ENCODE results near the gene KANK3.
"Not testable (repeated sequence)": the region's sequence is repeated elsewhere in the genome, so short reads cannot be mapped to it uniquely, and the experiment has no call there.

The KANK3 gene

DNA sequence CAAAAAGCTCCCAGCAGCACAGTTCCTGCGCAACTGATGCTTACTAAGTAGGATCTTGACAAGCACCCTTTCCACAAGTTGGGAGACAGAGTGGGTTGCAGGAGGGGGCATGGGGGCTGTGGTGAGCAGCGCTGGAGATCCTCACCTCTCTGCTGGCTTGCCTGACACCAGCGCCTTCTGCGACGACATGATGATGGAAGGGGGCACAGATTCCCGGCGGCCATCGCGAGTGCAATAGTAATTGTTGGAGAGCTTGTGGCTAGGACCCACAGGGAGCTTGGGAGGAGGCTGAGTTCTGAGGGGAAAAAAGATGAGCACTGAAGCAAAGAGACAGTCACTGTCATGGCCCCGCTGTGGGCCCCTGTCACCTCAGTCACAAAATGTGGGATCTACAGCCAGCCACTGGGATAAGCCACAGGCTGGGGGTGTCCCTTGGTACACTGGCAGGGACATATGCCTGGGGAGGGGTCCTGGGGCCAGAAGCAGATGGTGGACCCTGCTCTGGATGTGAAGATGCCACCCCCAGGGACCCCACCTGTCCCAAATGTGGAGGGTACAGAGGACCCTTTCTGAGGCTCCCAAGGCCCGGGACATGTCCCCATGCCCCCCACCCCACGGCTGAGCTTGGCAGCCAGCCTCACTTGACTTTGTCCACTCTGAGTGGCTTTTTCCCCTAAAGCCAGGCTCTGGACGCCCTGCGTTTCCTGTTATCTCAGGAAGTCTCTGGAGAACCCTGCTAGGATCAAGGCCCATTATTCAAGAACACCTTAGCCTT lies 26.5 kb downstream of the KANK3 start:
- no peak for FAIRE-seq

DNA sequence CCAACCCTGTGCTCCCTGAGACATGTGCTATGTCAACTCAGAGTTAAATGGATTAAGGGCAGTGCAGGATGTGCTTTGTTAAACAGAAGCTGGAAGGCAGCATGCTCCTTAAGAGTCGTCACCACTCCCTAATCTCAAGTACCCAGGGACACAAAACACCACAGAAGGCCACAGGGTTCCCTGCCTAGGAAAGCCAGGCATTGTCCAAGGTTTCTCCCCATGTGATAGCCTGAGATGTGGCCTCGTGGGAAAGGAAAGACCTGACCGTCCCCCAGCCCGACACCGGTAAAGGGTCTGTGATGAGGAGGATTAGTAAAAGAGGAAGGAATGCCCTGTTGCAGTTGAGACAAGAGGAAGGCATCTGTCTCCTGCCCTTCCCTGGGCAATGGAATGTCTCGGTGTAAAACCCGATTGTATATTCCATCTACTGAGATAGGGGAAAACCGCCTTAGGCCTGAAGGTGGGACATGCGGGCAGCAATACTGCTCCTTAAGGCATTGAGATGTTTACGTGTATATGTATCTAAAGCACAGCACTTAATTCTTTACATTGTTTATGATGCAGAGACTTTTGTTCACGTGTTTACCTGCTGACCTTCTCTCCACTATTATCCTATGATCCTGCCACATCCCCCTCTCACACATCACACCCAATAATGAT lies 28.0 kb downstream of the KANK3 start:
- not testable (repeated sequence) for FAIRE-seq

DNA sequence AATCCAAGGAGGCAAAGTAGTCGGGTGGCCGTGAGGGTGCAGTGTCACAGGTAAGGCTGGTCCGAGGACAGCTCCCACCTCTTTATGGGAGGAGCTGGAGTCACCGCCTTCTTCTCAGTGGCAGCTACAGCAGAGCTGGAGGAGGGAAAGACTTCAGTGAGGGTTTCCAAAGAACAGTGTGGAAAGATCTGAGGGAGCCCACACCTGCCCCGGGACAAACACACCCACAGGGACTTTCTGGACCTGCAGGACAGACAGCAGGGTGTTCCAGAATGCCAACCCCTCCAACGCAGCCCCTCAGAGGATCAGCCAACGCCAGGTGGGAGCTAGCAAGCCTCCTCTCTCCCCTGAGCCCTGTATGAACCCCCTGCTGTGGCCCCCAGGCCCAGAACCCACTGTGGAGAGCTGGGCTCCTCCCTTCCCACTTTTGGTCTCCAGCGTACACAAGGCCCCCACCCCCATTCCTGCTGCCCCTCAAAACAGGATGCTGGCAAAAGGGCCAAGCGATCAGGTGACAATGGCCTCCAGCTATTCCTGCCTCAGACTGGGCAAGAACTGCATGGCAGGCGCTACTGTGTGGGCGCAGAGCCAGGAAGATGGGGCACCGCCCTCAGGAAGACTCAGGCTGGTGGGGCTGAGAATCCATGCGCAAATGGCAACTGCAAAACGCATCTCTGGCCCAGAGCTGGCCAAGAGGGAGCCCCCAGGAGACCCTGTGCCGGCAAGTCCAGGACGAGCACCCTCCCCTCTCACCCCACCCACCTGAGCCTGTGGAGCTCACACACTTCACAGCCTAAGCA lies 31.4 kb downstream of the KANK3 start:
- FAIRE-seq, result no peak

DNA sequence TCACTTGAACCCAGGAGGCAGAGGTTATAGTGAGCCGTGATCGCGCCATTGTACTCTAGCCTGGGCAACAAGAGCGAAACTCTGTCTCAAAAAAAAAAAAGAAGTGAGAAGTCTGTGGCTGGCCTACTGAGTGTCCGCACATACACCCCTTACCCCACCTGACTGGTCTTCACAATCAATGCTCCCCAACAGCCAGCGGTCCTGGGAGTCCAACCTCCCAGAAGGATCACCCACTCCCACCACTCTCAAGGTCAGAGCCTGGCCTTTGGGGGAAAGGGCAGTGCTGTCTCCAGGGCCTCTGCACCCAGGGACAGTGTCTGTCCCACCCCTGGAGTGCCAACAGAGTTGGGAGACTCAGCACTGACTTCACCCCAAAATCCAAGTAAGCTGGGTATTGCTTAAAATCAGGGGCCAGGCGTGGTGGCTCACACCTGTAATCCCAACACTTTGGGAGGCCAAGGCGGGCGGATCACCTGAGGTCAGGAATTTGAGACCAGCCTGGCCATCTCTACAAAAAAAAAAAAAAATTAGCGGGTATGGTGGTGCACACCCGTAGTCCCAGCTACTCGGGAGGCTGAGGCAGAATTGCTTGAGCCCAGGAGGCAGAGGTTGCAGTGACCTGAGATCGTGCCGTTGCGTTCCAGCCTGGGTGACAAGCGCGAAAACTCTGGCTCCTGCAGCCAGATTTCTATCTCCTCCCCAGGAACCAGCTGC lies 32.6 kb downstream of the KANK3 start:
- FAIRE-seq, result no peak

DNA sequence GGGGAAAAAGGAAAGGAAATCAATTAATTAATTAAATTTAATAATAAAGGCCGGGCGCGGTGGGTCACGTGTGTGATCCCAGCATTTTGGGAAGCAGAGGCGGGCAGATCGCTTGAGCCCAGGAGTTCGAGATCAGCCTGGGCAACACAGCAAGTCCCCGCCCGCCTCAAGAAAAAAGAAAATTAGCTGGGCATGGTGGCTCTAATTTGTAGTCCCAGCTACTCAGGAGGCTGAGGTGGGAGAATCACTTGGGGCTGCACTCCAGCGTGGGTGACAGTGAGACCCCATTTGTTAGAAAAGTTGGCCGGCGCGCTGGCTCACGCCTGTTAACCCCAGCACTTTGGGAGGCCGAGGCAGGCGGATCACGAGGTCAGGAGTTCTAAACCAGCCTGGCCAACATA lies 34.2 kb downstream of the KANK3 start:
- FAIRE-seq, result no peak

DNA sequence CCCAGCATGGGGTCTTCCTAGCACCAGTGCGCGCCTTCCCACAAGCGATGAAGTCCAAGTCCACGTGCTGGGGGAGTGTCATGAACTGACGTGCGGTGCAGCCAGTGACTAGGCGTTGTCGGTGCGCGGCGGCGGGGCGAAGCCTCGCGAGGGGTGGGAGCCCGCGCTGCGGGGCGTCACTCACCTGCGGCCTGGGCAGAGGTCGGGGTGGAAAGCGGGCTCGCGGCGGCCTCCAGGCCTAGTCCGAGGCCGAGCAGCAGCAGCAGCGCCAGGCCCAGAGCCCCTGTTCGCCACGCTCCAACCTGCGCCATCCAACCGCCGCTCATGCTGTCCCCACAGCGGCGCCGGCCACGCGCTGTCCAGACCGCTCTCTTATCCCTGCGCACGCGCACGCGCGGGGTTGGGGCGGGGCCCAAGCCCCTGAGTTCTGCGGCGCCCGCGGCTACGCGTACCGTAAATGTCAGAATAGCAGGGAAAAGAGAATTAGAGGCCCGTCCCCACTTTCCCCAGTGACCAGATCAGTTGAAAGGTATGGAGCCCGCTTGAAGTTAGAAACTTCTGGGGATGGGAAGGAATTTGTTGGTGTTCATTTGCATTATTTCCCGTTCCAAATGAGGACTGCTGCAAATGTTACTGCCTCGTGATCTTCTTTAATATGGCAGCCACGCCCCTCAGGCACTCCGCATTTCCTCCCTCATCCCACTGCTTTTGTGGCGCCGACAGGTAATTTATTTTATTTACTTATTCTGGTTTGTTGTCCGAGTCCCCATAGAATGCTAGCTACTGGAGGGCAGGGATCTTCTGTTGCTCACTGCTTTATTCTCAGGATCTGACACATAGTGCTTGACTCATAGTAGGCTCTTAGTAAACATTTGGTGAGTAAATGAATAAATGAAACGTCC lies 34.8 kb downstream of the KANK3 start, which contains the start of gene CD320:
Gene CD320, minus strand, starts transcription at position 394 of the 902 bp plus-strand sequence. Its CDS starts 68 bp downstream, at position 326.
- peak; percentile 91 for FAIRE-seq

DNA sequence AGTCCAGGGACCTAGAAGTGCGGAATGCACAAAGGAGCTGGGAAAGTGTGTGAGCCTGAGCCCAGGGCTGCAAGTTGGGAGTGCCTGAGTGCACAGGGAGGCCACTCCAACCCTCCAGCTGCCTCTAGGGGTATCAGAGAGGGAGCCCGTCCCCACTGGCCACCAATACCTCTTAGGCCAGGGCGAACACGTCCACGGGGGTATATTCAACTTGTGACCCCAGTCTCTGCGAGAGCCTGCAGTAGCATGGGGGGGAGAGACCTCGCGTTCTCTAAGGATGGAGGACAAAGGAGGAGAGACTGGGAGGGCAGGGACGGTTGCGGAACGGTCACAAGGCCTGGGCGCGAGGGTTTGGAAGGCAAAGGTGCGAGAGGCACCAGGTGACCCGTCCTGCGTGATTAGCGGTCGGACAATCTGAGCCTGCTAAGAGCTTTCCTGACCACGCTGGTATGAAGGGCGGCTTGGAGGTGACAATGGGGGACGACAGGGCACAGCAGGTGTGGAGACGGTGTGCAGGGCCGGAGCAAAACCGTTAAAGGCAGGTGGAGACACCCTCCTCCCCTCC lies 35.6 kb downstream of the KANK3 start:
- no peak for FAIRE-seq

DNA sequence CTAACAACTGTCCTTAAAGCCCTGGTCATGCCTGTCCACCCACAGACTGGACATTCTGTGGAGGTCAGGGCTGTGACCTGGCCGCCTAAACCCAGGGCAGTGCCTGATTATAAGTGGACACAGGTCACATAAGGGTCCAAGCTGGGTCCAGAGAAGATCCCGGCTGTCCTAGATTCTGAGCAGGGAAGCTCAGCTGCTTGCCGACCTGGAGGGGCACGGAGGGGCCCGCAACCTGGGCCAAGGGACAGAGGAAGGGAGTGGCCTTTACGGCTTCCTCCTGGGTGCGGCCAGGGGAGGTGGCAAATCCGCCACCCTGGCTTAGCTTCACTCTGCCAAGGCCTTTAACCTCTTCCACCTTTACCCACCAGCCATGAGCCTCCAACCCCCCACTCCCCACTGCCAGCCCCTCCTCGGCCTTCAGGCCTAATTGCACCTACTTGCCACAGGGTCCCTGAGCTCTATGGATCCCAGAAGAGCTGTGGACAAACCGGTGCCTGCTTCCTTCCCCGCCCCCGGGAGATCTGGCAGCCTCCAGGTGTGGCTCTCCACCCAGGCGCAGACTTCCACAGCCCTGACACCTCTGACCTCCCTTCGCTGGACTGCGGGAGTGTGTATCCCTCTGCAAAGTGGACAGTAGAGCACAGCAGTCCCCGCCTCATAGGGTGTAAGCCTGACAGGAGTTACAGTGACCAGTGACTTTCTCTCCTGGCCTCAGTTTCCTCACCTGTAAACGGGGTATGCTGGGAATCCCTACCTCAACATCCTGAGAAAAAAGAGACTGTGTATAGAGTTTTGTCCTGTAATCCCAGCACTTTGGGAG lies 36.6 kb downstream of the KANK3 start:
- no peak for FAIRE-seq

DNA sequence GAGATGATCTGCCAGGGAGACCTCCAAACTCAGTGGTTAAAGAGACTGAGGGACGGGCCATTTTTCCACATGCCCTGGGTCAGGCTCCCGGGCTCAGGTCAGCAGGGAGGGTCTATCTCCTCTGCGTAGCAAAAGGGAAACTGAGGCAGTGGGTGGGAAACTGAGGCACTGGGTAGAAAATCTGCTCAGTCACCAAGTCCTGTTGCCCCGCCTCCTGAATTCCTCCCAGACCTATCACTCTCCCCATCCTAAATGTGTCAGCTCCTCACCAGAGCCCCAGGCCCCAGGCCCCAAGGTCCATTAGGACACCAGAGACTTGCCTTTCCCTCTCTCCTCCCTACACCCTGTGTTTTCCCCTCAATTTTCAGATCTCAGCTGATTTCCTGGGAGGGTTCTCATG lies 37.3 kb downstream of the KANK3 start:
- FAIRE-seq, result no peak

DNA sequence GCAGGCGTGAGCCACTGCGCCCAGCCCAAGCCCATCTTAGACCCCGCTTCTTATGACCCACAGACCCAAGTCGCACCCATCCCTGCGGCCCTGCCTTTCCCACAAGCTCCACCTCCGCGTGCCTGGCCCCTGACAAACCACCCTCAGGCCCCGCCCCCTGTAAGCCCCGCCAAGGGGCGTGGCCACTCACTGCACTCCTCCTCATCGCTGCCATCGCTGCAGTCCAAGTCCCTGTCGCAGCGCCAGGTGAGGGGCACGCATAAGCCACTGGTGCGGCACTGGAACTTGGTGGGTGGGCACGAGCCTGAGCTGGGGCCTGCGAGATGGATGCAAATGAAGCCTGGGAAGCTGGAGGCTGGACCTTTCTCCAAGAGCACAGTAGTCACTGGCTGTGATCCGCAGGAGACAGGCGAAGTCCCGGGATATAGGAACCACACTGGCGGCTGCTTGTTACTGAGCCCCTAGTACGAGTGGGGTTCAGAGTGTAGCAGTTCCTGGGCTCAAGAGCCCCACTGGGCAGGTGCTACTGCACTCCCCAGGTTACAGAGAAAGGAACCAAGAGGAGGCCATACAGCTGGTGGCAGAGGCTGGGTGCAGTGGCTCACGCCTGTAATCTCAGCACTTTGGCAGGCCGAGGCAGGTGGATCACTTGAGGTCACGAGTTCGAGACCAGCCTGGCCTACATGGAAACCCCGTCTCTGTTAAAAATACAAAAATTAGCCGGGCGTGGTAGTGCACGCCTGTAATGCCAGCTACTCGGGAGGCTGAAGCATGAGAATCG lies 38.0 kb downstream of the KANK3 start:
- no peak for FAIRE-seq

DNA sequence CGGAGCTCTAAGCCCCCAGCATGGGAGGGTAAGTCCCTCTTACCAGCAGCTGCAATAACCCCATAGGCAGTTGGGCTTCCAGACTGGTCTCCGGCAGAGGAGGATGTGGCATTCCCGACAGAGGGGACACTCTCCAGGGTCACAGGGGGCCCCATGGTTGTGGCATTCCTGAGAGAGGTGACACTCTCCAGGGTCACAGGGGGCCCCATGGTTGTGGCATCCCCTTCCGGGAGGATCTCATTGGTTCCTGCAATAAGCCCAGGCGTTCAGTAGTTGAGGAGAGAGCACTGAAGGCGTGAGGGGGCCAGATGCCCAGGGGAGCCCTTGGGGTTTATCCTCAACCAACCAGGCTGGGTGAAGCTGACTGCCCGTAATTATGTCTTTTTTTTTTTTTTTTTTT lies 40.3 kb downstream of the KANK3 start:
- FAIRE-seq, result no peak

DNA sequence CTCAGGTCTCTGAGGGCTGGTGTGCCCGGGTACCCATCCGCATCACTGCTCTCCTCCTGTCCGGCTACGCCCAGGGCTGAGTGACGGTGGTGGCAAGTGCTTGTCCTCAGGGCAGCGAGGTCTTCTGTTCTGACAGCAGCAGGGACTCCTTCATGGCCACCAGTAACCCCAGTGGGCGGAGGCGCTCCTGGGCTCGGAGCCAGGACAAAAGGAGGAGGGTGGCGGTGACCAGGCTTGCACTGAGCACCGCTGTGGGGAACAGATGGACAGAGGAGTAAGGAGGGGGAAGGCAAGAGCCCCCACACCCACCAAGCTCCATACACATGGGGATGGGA lies 40.7 kb downstream of the KANK3 start:
- FAIRE-seq, result no peak

DNA sequence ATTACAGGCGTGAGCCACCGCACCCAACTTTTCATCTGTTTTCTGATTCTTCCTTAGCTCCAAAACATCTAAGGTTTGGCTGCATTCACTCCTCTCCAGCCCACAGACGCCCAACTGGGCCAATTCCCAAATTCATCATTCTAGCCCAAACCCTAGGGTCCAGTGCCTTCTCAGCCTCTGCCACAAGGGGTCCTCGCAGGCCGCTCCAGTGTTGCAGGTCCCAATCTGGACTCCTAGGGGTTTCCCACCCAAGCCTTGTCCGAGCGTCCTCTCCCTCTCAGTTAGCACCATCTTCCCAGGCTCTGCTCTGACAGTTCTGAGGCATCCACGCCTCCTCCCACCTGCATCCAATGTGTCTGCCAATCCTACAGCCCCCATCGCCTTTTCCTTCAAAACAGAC lies 51.7 kb downstream of the KANK3 start:
- not testable (repeated sequence) for FAIRE-seq

DNA sequence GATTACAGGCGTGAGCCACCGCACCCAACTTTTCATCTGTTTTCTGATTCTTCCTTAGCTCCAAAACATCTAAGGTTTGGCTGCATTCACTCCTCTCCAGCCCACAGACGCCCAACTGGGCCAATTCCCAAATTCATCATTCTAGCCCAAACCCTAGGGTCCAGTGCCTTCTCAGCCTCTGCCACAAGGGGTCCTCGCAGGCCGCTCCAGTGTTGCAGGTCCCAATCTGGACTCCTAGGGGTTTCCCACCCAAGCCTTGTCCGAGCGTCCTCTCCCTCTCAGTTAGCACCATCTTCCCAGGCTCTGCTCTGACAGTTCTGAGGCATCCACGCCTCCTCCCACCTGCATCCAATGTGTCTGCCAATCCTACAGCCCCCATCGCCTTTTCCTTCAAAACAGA lies 66.6 kb downstream of the KANK3 start:
- FAIRE-seq, result peak; percentile 56
